IPS-18a (cell line): ENCODE measurements around the gene LIMS1.
A peak's percentile ranks its signal among the peaks of the same experiment; 100 is the strongest.
"Not testable (repeated sequence)": the region's sequence is repeated elsewhere in the genome, so short reads cannot be mapped to it uniquely, and the experiment has no call there.

Experiments used
- H3K27ac ChIP-seq: one replicate; pipeline ENCODE4 v1.5.1; 2013; ENCODE audit warnings: low read length
- H3K27me3 ChIP-seq: one replicate; pipeline ENCODE4 v1.6.1; 2013; ENCODE audit warnings: mild to moderate bottlenecking, low read length; ENCODE audit not compliant: control insufficient read depth, insufficient read depth
- H3K36me3 ChIP-seq: one replicate; pipeline ENCODE4 v1.6.1; 2013; ENCODE audit warnings: low read depth, low read length; ENCODE audit not compliant: control insufficient read depth
- H3K4me1 ChIP-seq: one replicate; pipeline ENCODE4 v1.6.1; 2013; ENCODE audit warnings: low read depth, low read length; ENCODE audit not compliant: control insufficient read depth
- H3K4me3 ChIP-seq: one replicate; pipeline ENCODE4 v1.5.1; 2013; ENCODE audit warnings: low read length
- H3K9ac ChIP-seq: one replicate; pipeline ENCODE4 v1.6.1; 2013; ENCODE audit warnings: mild to moderate bottlenecking, low read length, moderate library complexity
- H3K9me3 ChIP-seq: one replicate; pipeline ENCODE4 v1.6.1; 2013; ENCODE audit warnings: low read depth, low read length; ENCODE audit not compliant: control insufficient read depth

The LIMS1 gene

GRCh38 chr2:108533832-108534583 is at the start of gene LIMS1:
Gene LIMS1 (plus strand): TSS chr2:108534470. CDS start chr2:108534563, 93 bp downstream.
- Histone ChIP-seq H3K9ac (peak within 1 kb of the TSS; percentile 88), H3K9me3 (no peaks in the 10 kb centered on the region), H3K27me3 (peaks cover 19% of the 10 kb centered on the region), H3K36me3 (no peaks in the 10 kb centered on the region), H3K4me1 (peaks cover 6% of the 10 kb centered on the region), H3K27ac (peak within 1 kb of the TSS; percentile 73), H3K4me3 (peak within 1 kb of the TSS; percentile 95)

- H3K27me3 ChIP-seq, result no peaks in the 10 kb centered on the region
- no peak overlapping the region for H3K4me3 ChIP-seq
These were observed 49.0 kb upstream of the LIMS1 start for GRCh38 chr2:108485253-108485652.

GRCh38 chr2:108490506-108491122 is 43.7 kb upstream of the LIMS1 start:
- no peak overlapping the region for H3K9ac ChIP-seq
- H3K36me3 ChIP-seq, result peaks cover 46% of the 10 kb centered on the region
- H3K9me3 ChIP-seq, result no peaks in the 10 kb centered on the region
- H3K4me1 ChIP-seq, result no peaks in the 10 kb centered on the region
- no peak overlapping the region for H3K27ac ChIP-seq
- no peak overlapping the region for H3K4me3 ChIP-seq
- no peaks in the 10 kb centered on the region for H3K27me3 ChIP-seq

More at GRCh38 chr2:108485253-108485652, 49.0 kb upstream of the LIMS1 start:
- H3K4me1 ChIP-seq, result no peaks in the 10 kb centered on the region
- H3K9me3 ChIP-seq, result peaks cover 3% of the 10 kb centered on the region
- peaks cover 52% of the 10 kb centered on the region for H3K36me3 ChIP-seq
- H3K27ac ChIP-seq, result no peak overlapping the region
- no peak overlapping the region for H3K9ac ChIP-seq

- no peaks in the 10 kb centered on the region for H3K27me3 ChIP-seq
- no peak overlapping the region for H3K27ac ChIP-seq
- no peaks in the 10 kb centered on the region for H3K9me3 ChIP-seq
- no peak overlapping the region for H3K9ac ChIP-seq
- H3K4me3 ChIP-seq, result no peak overlapping the region
- H3K4me1 ChIP-seq, result no peaks in the 10 kb centered on the region
- peaks cover 39% of the 10 kb centered on the region for H3K36me3 ChIP-seq
These were observed 42.4 kb upstream of the LIMS1 start for GRCh38 chr2:108491848-108492247.

- Histone ChIP-seq H3K9ac (no peak overlapping the region), H3K27me3 (no peaks in the 10 kb centered on the region), H3K4me1 (no peaks in the 10 kb centered on the region), H3K4me3 (no peak overlapping the region), H3K9me3 (no peaks in the 10 kb centered on the region), H3K27ac (no peak overlapping the region), H3K36me3 (peaks cover 34% of the 10 kb centered on the region)
These were observed 41.9 kb upstream of the LIMS1 start for GRCh38 chr2:108492364-108492763.

GRCh38 chr2:108496167-108496566 is 38.1 kb upstream of the LIMS1 start:
- H3K9ac ChIP-seq, H3K27ac ChIP-seq, H3K9me3 ChIP-seq, H3K4me3 ChIP-seq, H3K27me3 ChIP-seq, H3K4me1 ChIP-seq: not testable (repeated sequence)
- H3K36me3 ChIP-seq, result peaks cover 21% of the 10 kb centered on the region

- not testable (repeated sequence) for H3K36me3 ChIP-seq, H3K27me3 ChIP-seq, H3K27ac ChIP-seq, H3K4me3 ChIP-seq, H3K9me3 ChIP-seq, H3K9ac ChIP-seq, H3K4me1 ChIP-seq
These were observed 26.6 kb upstream of the LIMS1 start for GRCh38 chr2:108507620-108508019.

- H3K4me3 ChIP-seq, H3K36me3 ChIP-seq, H3K4me1 ChIP-seq: not testable (repeated sequence)
These were observed 21.8 kb upstream of the LIMS1 start for GRCh38 chr2:108512431-108512830.

GRCh38 chr2:108514478-108514877 is 19.8 kb upstream of the LIMS1 start:
- H3K9ac ChIP-seq, H3K27ac ChIP-seq, H3K9me3 ChIP-seq, H3K4me3 ChIP-seq, H3K36me3 ChIP-seq, H3K27me3 ChIP-seq, H3K4me1 ChIP-seq: not testable (repeated sequence)

More at GRCh38 chr2:108512431-108512830, 21.8 kb upstream of the LIMS1 start:
- not testable (repeated sequence) for H3K9me3 ChIP-seq, H3K9ac ChIP-seq, H3K27ac ChIP-seq, H3K27me3 ChIP-seq

- not testable (repeated sequence) for H3K27ac ChIP-seq, H3K9ac ChIP-seq
These were observed 9.6 kb upstream of the LIMS1 start for GRCh38 chr2:108524688-108525087.

GRCh38 chr2:108525258-108525657 is 9.0 kb upstream of the LIMS1 start:
- not testable (repeated sequence) for H3K4me1 ChIP-seq, H3K9ac ChIP-seq, H3K27ac ChIP-seq, H3K9me3 ChIP-seq, H3K4me3 ChIP-seq, H3K36me3 ChIP-seq, H3K27me3 ChIP-seq

More at GRCh38 chr2:108524688-108525087, 9.6 kb upstream of the LIMS1 start:
- not testable (repeated sequence) for H3K9me3 ChIP-seq, H3K4me1 ChIP-seq, H3K36me3 ChIP-seq, H3K4me3 ChIP-seq, H3K27me3 ChIP-seq

- Histone ChIP-seq H3K27ac (no peak overlapping the region), H3K27me3 (peaks cover 19% of the 10 kb centered on the region)
These were observed 2.6 kb upstream of the LIMS1 start for GRCh38 chr2:108531674-108532055.

More at GRCh38 chr2:108531674-108532055, 2.6 kb upstream of the LIMS1 start:
- H3K9me3 ChIP-seq, result no peaks in the 10 kb centered on the region
- H3K4me1 ChIP-seq, result peaks cover 6% of the 10 kb centered on the region
- H3K9ac ChIP-seq, result no peak overlapping the region
- H3K36me3 ChIP-seq, result no peaks in the 10 kb centered on the region
- H3K4me3 ChIP-seq, result no peak overlapping the region
